Naive B cell (primary cell): ENCODE results near the gene TECPR2. TPM values are rescaled to one million over a fixed set of nuclear protein-coding genes. Genes with fewer than 3 reads are reported as not detected.

Experiments used
- ATAC-seq, 2 donors: fragments of 150-1000 bp; cut with Tn5 transposase; 2 replicates each; pipeline ENCODE4 v1.10.0; 2021; ENCODE audit warnings: low read depth in 2 of 2, mild to moderate bottlenecking in 2 of 2, moderate library complexity in 2 of 2
- DNase-seq: peaks from one replicate; pipeline ENCODE4 v3.0.0; 2022
- H3K27ac Mint-ChIP-seq, 6 donors: one replicate each; pipeline ENCODE4 v1.8.0; 2020 to 2022; ENCODE audit warnings: mild to moderate bottlenecking in 6 of 6, mixed read lengths in 6 of 6, moderate library complexity in 5 of 6, inconsistent platforms in 2 of 6
- H3K27me3 Mint-ChIP-seq, 3 donors: one replicate each; pipeline ENCODE4 v1.8.0; 2021 to 2022; ENCODE audit warnings: mixed read lengths in 3 of 3, mild to moderate bottlenecking in 1 of 3
- H3K36me3 Mint-ChIP-seq, 2 donors: one replicate each; pipeline ENCODE4 v1.8.0; 2020 to 2022; ENCODE audit warnings: mixed read lengths in 2 of 2, inconsistent platforms in 1 of 2, mild to moderate bottlenecking in 1 of 2
- H3K4me1 Mint-ChIP-seq, 3 donors: one replicate each; pipeline ENCODE4 v1.8.0; 2020 to 2022; ENCODE audit warnings: mixed read lengths in 3 of 3, inconsistent platforms in 1 of 3, mild to moderate bottlenecking in 1 of 3, moderate library complexity in 1 of 3
- H3K4me3 Mint-ChIP-seq, 8 donors: one replicate each; pipeline ENCODE4 v1.8.0; 2020 to 2022; ENCODE audit warnings: mild to moderate bottlenecking in 8 of 8, mixed read lengths in 8 of 8, moderate library complexity in 8 of 8, inconsistent platforms in 2 of 8
- H3K9me3 Mint-ChIP-seq, 7 donors: one replicate each; pipeline ENCODE4 v1.8.0; 2020 to 2022; ENCODE audit warnings: mixed read lengths in 7 of 7, mild to moderate bottlenecking in 5 of 7, inconsistent platforms in 2 of 7, moderate library complexity in 1 of 7
- polyA plus RNA-seq, 6 donors: library from polyadenylated mRNA; unstranded; fragments of 300-500 nt; fragmentation: Illumina TruSeq; gene quantifications; one replicate each; pipeline ENCODE4 v1.2.3, GENCODE V29; 2021; ENCODE audit warnings: low read depth in 6 of 6

The TECPR2 gene
- polyA plus RNA-seq, 6 donors from 2014 or later = 2.3 to 6.6 (median 3.1) TPM

- Mint-ChIP-seq H3K36me3 (peaks cover 9 to 10% of the 10 kb centered on the region in 2 donors), H3K9me3 (peaks cover 0 to 4% (median 0%) of the 10 kb centered on the region in 7 donors), H3K27ac (no peak overlapping the region), H3K27me3 (no peaks in the 10 kb centered on the region), H3K4me3 (no peak overlapping the region), H3K4me1 (peaks cover 0 to 6% (median 0%) of the 10 kb centered on the region in 3 donors)
- DNase-seq = no peak
- no peak for ATAC-seq
Observed at GRCh38 chr14:102408724-102409123, 46.0 kb downstream of the TECPR2 start.

- no peak for DNase-seq
- peak overlapping the region in 1 of 6 donors; percentile 65 for H3K27ac Mint-ChIP-seq
- ATAC-seq = no peak
- H3K9me3 Mint-ChIP-seq = no peaks in the 10 kb centered on the region
- H3K36me3 Mint-ChIP-seq = no peaks in the 10 kb centered on the region
- no peaks in the 10 kb centered on the region for H3K4me1 Mint-ChIP-seq
- H3K27me3 Mint-ChIP-seq = no peaks in the 10 kb centered on the region
- H3K4me3 Mint-ChIP-seq = no peak overlapping the region
Observed at GRCh38 chr14:102415671-102416070, 52.9 kb downstream of the TECPR2 start.

- Mint-ChIP-seq H3K4me3 (no peak overlapping the region), H3K9me3 (no peaks in the 10 kb centered on the region), H3K36me3 (no peaks in the 10 kb centered on the region), H3K27me3 (no peaks in the 10 kb centered on the region), H3K27ac (peak overlapping the region in 1 of 6 donors; percentile 83), H3K4me1 (no peaks in the 10 kb centered on the region)
- ATAC-seq = no peak
- DNase-seq = no peak
Observed at GRCh38 chr14:102417001-102417431, 54.3 kb downstream of the TECPR2 start.

GRCh38 chr14:102417646-102418045 is 54.9 kb downstream of the TECPR2 start:
- Mint-ChIP-seq H3K27me3 (no peaks in the 10 kb centered on the region), H3K9me3 (no peaks in the 10 kb centered on the region), H3K4me1 (no peaks in the 10 kb centered on the region), H3K36me3 (no peaks in the 10 kb centered on the region), H3K4me3 (no peak overlapping the region), H3K27ac (peak overlapping the region in 1 of 6 donors; percentile 83)
- no peak for ATAC-seq
- DNase-seq = no peak

GRCh38 chr14:102418169-102418852 is 55.6 kb downstream of the TECPR2 start:
- no peaks in the 10 kb centered on the region for H3K36me3 Mint-ChIP-seq
- no peak for ATAC-seq
- H3K4me3 Mint-ChIP-seq = no peak overlapping the region
- H3K4me1 Mint-ChIP-seq = no peaks in the 10 kb centered on the region
- H3K27me3 Mint-ChIP-seq = no peaks in the 10 kb centered on the region
- H3K9me3 Mint-ChIP-seq = no peaks in the 10 kb centered on the region
- DNase-seq = no peak
- H3K27ac Mint-ChIP-seq = peak overlapping the region in 1 of 6 donors; percentile 52

- no peak for ATAC-seq
- no peak overlapping the region for H3K4me3 Mint-ChIP-seq
- H3K9me3 Mint-ChIP-seq = no peaks in the 10 kb centered on the region
- no peak overlapping the region for H3K27ac Mint-ChIP-seq
- no peak for DNase-seq
- H3K4me1 Mint-ChIP-seq = no peaks in the 10 kb centered on the region
- H3K27me3 Mint-ChIP-seq = no peaks in the 10 kb centered on the region
- no peaks in the 10 kb centered on the region for H3K36me3 Mint-ChIP-seq
Observed at GRCh38 chr14:102418853-102419240, 56.1 kb downstream of the TECPR2 start.

GRCh38 chr14:102419276-102419675 is 56.5 kb downstream of the TECPR2 start:
- H3K4me1 Mint-ChIP-seq = no peaks in the 10 kb centered on the region
- no peaks in the 10 kb centered on the region for H3K36me3 Mint-ChIP-seq
- no peak for DNase-seq
- H3K27me3 Mint-ChIP-seq = no peaks in the 10 kb centered on the region
- H3K4me3 Mint-ChIP-seq = no peak overlapping the region
- ATAC-seq = no peak
- H3K9me3 Mint-ChIP-seq = no peaks in the 10 kb centered on the region
- H3K27ac Mint-ChIP-seq = no peak overlapping the region

GRCh38 chr14:102419716-102420115 is 57.0 kb downstream of the TECPR2 start:
- Mint-ChIP-seq H3K4me1 (no peaks in the 10 kb centered on the region), H3K4me3 (no peak overlapping the region), H3K27me3 (no peaks in the 10 kb centered on the region), H3K36me3 (no peaks in the 10 kb centered on the region), H3K9me3 (no peaks in the 10 kb centered on the region), H3K27ac (no peak overlapping the region)
- ATAC-seq (no peak), DNase-seq (no peak)

- Mint-ChIP-seq H3K27me3 (no peaks in the 10 kb centered on the region), H3K4me3 (no peak overlapping the region), H3K27ac (no peak overlapping the region), H3K36me3 (no peaks in the 10 kb centered on the region), H3K4me1 (no peaks in the 10 kb centered on the region), H3K9me3 (no peaks in the 10 kb centered on the region)
- DNase-seq (no peak), ATAC-seq (no peak)
Observed at GRCh38 chr14:102421411-102422057, 58.8 kb downstream of the TECPR2 start.

- no peaks in the 10 kb centered on the region for H3K27me3 Mint-ChIP-seq
- H3K4me1 Mint-ChIP-seq = no peaks in the 10 kb centered on the region
- DNase-seq = no peak
- ATAC-seq = no peak
- H3K27ac Mint-ChIP-seq = no peak overlapping the region
- no peaks in the 10 kb centered on the region for H3K9me3 Mint-ChIP-seq
- H3K36me3 Mint-ChIP-seq = no peaks in the 10 kb centered on the region
- H3K4me3 Mint-ChIP-seq = peak overlapping the region in 1 of 8 donors; percentile 26
Observed at GRCh38 chr14:102424520-102424919, 61.8 kb downstream of the TECPR2 start.

GRCh38 chr14:102424923-102425322 is 62.2 kb downstream of the TECPR2 start:
- H3K27ac Mint-ChIP-seq = no peak overlapping the region
- ATAC-seq (no peak), DNase-seq (no peak)
- H3K4me3 Mint-ChIP-seq = no peak overlapping the region
- no peaks in the 10 kb centered on the region for H3K27me3 Mint-ChIP-seq
- no peaks in the 10 kb centered on the region for H3K9me3 Mint-ChIP-seq
- no peaks in the 10 kb centered on the region for H3K36me3 Mint-ChIP-seq
- no peaks in the 10 kb centered on the region for H3K4me1 Mint-ChIP-seq

- DNase-seq (no peak), ATAC-seq (no peak)
- no peaks in the 10 kb centered on the region for H3K4me1 Mint-ChIP-seq
- no peaks in the 10 kb centered on the region for H3K9me3 Mint-ChIP-seq
- H3K4me3 Mint-ChIP-seq = no peak overlapping the region
- no peaks in the 10 kb centered on the region for H3K36me3 Mint-ChIP-seq
- H3K27me3 Mint-ChIP-seq = no peaks in the 10 kb centered on the region
- no peak overlapping the region for H3K27ac Mint-ChIP-seq
Observed at GRCh38 chr14:102426796-102427195, 64.1 kb downstream of the TECPR2 start.

- no peak for ATAC-seq
- Mint-ChIP-seq H3K4me1 (no peaks in the 10 kb centered on the region), H3K27me3 (no peaks in the 10 kb centered on the region), H3K27ac (no peak overlapping the region), H3K9me3 (no peaks in the 10 kb centered on the region), H3K36me3 (no peaks in the 10 kb centered on the region), H3K4me3 (no peak overlapping the region)
- DNase-seq = no peak
Observed at GRCh38 chr14:102427642-102428041, 64.9 kb downstream of the TECPR2 start.

GRCh38 chr14:102430212-102430908 is 67.6 kb downstream of the TECPR2 start:
- H3K4me1 Mint-ChIP-seq = no peaks in the 10 kb centered on the region
- H3K9me3 Mint-ChIP-seq = no peaks in the 10 kb centered on the region
- H3K4me3 Mint-ChIP-seq = no peak overlapping the region
- ATAC-seq (no peak), DNase-seq (no peak)
- peaks cover 0 to 4% of the 10 kb centered on the region in 2 donors for H3K36me3 Mint-ChIP-seq
- H3K27me3 Mint-ChIP-seq = no peaks in the 10 kb centered on the region
- peak overlapping the region in 1 of 6 donors; percentile 44 for H3K27ac Mint-ChIP-seq
